Right lung (tissue), 5 donors: Measurements from ENCODE around the gene GAS2L3. TPM values are rescaled to one million over a fixed set of nuclear protein-coding genes. Genes with fewer than 3 reads are reported as not detected.

Source experiments
- DNase-seq, 2 donors: peaks; one replicate each; pipeline ENCODE4 v3.0.0-alpha.2; 2013
- polyA plus RNA-seq, 5 donors: library from polyadenylated mRNA; unstranded; fragments of 120-200 nt; gene quantifications; one replicate each; pipeline versions ENCODE4 v1.2.1 to v1.2.3, GENCODE V29; 2013; ENCODE audit warnings: inconsistent platforms in 1 of 5, low replicate concordance in 1 of 5; ENCODE audit not compliant: insufficient read length in 5 of 5, insufficient read depth in 1 of 5

GAS2L3 gene
- polyA plus RNA-seq, 5 donors = 11.7 to 41.6 (median 25.6) TPM

DNA sequence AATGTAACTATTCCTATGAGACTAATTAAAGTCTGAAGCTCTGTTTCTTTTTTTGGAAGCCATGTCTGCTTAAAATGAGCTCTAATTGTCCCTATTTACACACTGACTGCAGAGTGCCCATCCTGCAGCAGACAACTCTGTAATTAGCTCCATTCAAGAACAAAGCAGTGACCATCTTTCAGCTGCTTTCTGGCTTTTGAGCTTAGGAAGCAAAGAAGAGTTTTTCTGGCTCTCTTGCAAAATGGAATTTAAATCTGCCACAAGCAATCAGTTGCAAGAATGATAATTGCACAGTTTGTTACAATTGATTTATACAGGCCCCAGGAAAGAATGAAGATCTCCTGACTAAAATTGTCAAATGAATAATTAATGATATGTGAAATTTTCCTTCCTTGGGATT is 83.4 kb downstream of the GAS2L3 start:
- DNase-seq = no peak

- no peak for DNase-seq
Observed at GRCh38 chr12:100661300-100661951, 87.9 kb downstream of the GAS2L3 start.

DNA sequence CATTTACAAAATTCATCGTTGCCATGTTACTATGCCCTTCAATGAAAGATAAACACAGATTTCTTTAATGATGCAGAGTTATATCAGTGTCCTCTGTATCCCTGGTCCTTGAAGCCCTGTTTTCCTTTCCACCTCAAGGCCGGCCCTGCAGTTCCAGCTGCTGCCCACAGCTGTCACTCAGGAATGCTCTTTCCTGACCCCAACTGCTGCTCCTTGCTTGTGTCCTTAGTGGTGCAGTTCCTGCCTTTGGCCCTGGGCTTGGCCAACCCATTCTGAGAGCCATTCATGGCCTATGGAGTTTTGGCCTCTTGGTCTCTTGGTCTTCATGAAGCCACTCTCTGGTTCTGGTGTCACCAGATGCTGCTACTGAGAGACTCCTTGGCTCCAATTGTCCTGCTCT is 93.1 kb downstream of the GAS2L3 start:
- DNase-seq = no peak

- peak; percentile 36 for DNase-seq
Observed at GRCh38 chr12:100668945-100669536, 95.6 kb downstream of the GAS2L3 start.

GRCh38 chr12:100669922-100670321 is 96.4 kb downstream of the GAS2L3 start:
- DNase-seq = no peak

GRCh38 chr12:100671396-100672074 is 98.1 kb downstream of the GAS2L3 start:
- no peak for DNase-seq

DNA sequence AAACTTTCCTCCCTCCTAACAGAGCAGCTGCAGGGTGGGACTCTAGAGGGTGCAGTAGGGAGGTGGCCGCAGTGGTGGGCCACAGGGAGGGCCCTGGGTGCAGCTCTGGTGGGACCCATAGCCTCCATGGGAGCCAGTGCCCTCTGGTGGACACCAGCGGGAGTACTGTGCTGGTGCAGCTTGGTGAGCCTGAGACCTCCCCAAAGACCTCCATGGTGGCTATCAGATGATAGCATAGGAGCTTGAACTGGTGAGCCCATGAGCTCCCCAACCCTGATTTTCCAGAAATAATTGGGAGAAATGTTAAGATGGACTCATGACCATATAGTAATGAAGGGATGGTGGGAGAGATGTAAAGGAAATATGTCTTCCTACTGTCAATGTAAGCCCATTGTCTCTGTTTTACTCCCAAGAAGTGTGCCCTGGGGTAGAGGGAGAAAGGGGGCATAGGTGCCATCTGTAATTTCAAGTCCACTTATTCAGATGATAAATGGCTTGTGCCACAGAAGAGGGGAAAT is 98.7 kb downstream of the GAS2L3 start:
- no peak for DNase-seq

GRCh38 chr12:100674036-100674888 is 100.8 kb downstream of the GAS2L3 start:
- no peak for DNase-seq

Other genes with a start within 250 kb of the GAS2L3 start
- gene SLC17A8, start 216.6 kb upstream of the GAS2L3 start, polyA plus RNA-seq = 1 to 10 TPM; 2.0 to 4.6 (median 3.2) TPM
- gene NR1H4, start 99.8 kb upstream of the GAS2L3 start, polyA plus RNA-seq = under 1 TPM; 0.28 to 0.72 (median 0.40) TPM
- gene ANO4, start 221.1 kb downstream of the GAS2L3 start, polyA plus RNA-seq = 1 to 10 TPM; 3.6 to 7.0 (median 5.7) TPM